Left ventricle myocardium inferior (tissue), 1 donor: ENCODE measurements around the gene TRMT6. TPM values are rescaled to one million over a fixed set of nuclear protein-coding genes. Genes with fewer than 3 reads are reported as not detected.

Experiments used
- DNase-seq: peaks from one replicate; pipeline ENCODE4 v3.0.0-alpha.2; 2020
- H3K27ac ChIP-seq: fragments of 200-600 bp; replicated peaks from 2 replicates; pipeline ENCODE4 v1.8.0; 2021
- H3K27me3 ChIP-seq: fragments of 200-600 bp; 2 replicates; pipeline ENCODE4 v1.8.0; 2021; ENCODE audit warnings: low read depth
- H3K36me3 ChIP-seq: fragments of 200-600 bp; 2 replicates; pipeline ENCODE4 v1.8.0; 2021
- H3K4me1 ChIP-seq: fragments of 200-600 bp; 2 replicates; pipeline ENCODE4 v1.8.0; 2021
- H3K4me3 ChIP-seq: fragments of 200-600 bp; 2 replicates; pipeline ENCODE4 v1.8.0; 2021; ENCODE audit warnings: mild to moderate bottlenecking, moderate library complexity
- H3K9me3 ChIP-seq: fragments of 200-600 bp; replicated peaks from 2 replicates; pipeline ENCODE4 v1.8.0; 2021
- CTCF ChIP-seq: fragments of 200-600 bp; IDR thresholded peaks from 2 replicates; pipeline ENCODE4 v1.8.0; 2021; ENCODE audit warnings: antibody characterized with exemption, mild to moderate bottlenecking, borderline replicate concordance
- intact Hi-C: fragments of 100-400 bp; cut with micrococcal nuclease; formaldehyde crosslinking; loops from one replicate; pipeline ENCODE4 v1.11.0; 2022
- total RNA-seq: library from RNA; stranded (reverse); fragmentation: NEBNext Ultra II Directional; extraction: Animal tissue kit (Norgen Biotek cat#: 25700); gene quantifications from one replicate; pipeline ENCODE4 v1.2.1, GENCODE V29; 2021
- donor health status: DM: no; HTN: yes; CAD: no; lungs with severe emphysema.

TRMT6 gene
- total RNA-seq, 1 donor from 2014 or later = 7.2 TPM

GRCh38 chr20:5989539-5989938, 39.2 kb upstream of the TRMT6 start:
- TF ChIP-seq CTCF = no peak
- Histone ChIP-seq H3K36me3 (peaks cover 27% of the 10 kb centered on the region), H3K4me1 (no peaks in the 10 kb centered on the region), H3K27me3 (no peaks in the 10 kb centered on the region), H3K4me3 (no peak overlapping the region), H3K9me3 (no peaks in the 10 kb centered on the region), H3K27ac (no peak overlapping the region)
- DNase-seq = no peak
- intact Hi-C loops = no loop called here

GRCh38 chr20:5987383-5987782, 37.0 kb upstream of the TRMT6 start:
- Histone ChIP-seq H3K4me1 (no peaks in the 10 kb centered on the region), H3K27me3 (no peaks in the 10 kb centered on the region), H3K9me3 (no peaks in the 10 kb centered on the region), H3K36me3 (peaks cover 32% of the 10 kb centered on the region), H3K27ac (no peak overlapping the region), H3K4me3 (no peak overlapping the region)
- TF ChIP-seq CTCF = no peak
- DNase-seq = no peak
- intact Hi-C loops = no loop called here

- Histone ChIP-seq H3K9me3 (no peaks in the 10 kb centered on the region), H3K27me3 (no peaks in the 10 kb centered on the region), H3K4me1 (no peaks in the 10 kb centered on the region), H3K4me3 (no peak overlapping the region), H3K36me3 (peaks cover 46% of the 10 kb centered on the region), H3K27ac (no peak overlapping the region)
- no peak for TF ChIP-seq CTCF
- DNase-seq = no peak
- intact Hi-C loops = no loop called here
Measured at GRCh38 chr20:5980720-5981538, 30.6 kb upstream of the TRMT6 start.

DNA sequence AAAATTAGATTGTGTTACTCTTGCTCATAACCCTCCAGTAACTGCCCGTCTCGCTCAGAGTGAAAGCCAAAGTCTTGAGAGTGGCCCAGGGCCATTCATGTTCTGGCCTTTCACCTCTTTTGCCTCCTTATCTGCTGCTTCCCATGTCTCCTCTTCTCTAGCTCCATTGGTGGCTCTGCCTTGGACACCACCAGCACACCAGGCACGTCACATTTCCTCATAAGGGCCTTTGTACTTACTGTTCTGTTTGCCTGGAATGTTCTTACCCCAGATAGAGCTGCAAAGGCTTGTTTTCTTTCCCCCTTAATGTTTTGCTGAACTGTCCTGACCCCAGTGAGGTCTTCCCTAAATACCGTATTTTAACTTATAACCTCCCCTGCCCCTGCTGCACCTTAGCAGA, 29.5 kb upstream of the TRMT6 start:
- no peak overlapping the region for H3K4me3 ChIP-seq
- no peaks in the 10 kb centered on the region for H3K4me1 ChIP-seq
- no peaks in the 10 kb centered on the region for H3K27me3 ChIP-seq
- no peaks in the 10 kb centered on the region for H3K9me3 ChIP-seq
- intact Hi-C loops = no loop called here
- DNase-seq = no peak
- H3K36me3 ChIP-seq = peaks cover 42% of the 10 kb centered on the region
- H3K27ac ChIP-seq = no peak overlapping the region
- TF ChIP-seq CTCF = no peak

DNA sequence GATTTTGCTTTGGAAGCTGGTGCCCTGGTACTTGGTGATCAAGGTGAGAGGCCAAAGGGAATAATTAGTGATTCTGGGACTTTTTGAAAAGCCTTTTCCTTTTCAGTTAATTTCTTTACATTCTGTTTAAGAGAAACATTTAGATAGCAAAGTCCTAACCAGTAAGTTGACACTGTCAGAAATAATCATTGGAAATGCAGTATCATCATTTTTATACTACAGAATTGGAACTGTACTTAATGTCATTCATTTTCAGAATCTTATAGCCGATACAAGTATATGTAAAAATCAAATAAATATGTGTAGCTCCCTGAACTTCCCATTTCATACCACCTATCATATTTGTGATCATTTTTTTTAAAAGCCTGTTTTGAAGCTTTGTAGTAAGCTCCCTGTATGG, 27.6 kb upstream of the TRMT6 start:
- intact Hi-C loops = no loop called here
- no peaks in the 10 kb centered on the region for H3K4me1 ChIP-seq
- no peak for TF ChIP-seq CTCF

More for the DNA sequence above, 27.6 kb upstream of the TRMT6 start:
- Histone ChIP-seq H3K36me3 (peaks cover 44% of the 10 kb centered on the region), H3K9me3 (no peaks in the 10 kb centered on the region), H3K27ac (no peak overlapping the region), H3K4me3 (no peak overlapping the region), H3K27me3 (no peaks in the 10 kb centered on the region)
- DNase-seq = no peak
